ENCODE measurements around the gene PROM1. TPM values are rescaled to one million over a fixed set of nuclear protein-coding genes. Genes with fewer than 3 reads are reported as not detected.

Gene PROM1
- total RNA-seq, 2 donors from 2014 or later, result 5.2 to 8.1 TPM

GRCh38 chr4:16062601-16063000 is 21.2 kb downstream of the PROM1 start:
- H3K27me3 ChIP-seq, result no peaks in the 10 kb centered on the region
- H3K27ac ChIP-seq, result no peak overlapping the region
- H3K4me3 ChIP-seq, result no peak overlapping the region
- no peaks in the 10 kb centered on the region for H3K36me3 ChIP-seq
- H3K4me1 ChIP-seq, result peaks cover 0 to 3% of the 10 kb centered on the region in 2 donors
- no peaks in the 10 kb centered on the region for H3K9me3 ChIP-seq
- TF ChIP-seq, protein P1, sequence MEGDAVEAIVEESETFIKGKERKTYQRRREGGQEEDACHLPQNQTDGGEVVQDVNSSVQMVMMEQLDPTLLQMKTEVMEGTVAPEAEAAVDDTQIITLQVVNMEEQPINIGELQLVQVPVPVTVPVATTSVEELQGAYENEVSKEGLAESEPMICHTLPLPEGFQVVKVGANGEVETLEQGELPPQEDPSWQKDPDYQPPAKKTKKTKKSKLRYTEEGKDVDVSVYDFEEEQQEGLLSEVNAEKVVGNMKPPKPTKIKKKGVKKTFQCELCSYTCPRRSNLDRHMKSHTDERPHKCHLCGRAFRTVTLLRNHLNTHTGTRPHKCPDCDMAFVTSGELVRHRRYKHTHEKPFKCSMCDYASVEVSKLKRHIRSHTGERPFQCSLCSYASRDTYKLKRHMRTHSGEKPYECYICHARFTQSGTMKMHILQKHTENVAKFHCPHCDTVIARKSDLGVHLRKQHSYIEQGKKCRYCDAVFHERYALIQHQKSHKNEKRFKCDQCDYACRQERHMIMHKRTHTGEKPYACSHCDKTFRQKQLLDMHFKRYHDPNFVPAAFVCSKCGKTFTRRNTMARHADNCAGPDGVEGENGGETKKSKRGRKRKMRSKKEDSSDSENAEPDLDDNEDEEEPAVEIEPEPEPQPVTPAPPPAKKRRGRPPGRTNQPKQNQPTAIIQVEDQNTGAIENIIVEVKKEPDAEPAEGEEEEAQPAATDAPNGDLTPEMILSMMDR (IDR thresholded peaks at IDR 0.05), result no peak
- DNase-seq (ENCODE audit: low spot score), result no peak

GRCh38 chr4:16056681-16057385 is 27.0 kb downstream of the PROM1 start:
- Histone ChIP-seq H3K4me3 (no peak overlapping the region), H3K4me1 (peaks cover 0 to 24% of the 10 kb centered on the region in 2 donors), H3K36me3 (no peaks in the 10 kb centered on the region), H3K27me3 (no peaks in the 10 kb centered on the region), H3K27ac (peak overlapping the region in 1 of 2 donors; percentile 24), H3K9me3 (no peaks in the 10 kb centered on the region)
- no peak for DNase-seq (ENCODE audit: low spot score)
- TF ChIP-seq, protein P1 (IDR thresholded peaks at IDR 0.05), result no peak

GRCh38 chr4:16055873-16056272 is 27.9 kb downstream of the PROM1 start:
- Histone ChIP-seq H3K36me3 (no peaks in the 10 kb centered on the region), H3K27me3 (no peaks in the 10 kb centered on the region), H3K9me3 (no peaks in the 10 kb centered on the region), H3K4me3 (no peak overlapping the region), H3K27ac (no peak overlapping the region), H3K4me1 (peaks cover 0 to 24% of the 10 kb centered on the region in 2 donors)
- no peak for DNase-seq (ENCODE audit: low spot score)
- TF ChIP-seq, protein P1 (IDR thresholded peaks at IDR 0.05), result no peak

DNA sequence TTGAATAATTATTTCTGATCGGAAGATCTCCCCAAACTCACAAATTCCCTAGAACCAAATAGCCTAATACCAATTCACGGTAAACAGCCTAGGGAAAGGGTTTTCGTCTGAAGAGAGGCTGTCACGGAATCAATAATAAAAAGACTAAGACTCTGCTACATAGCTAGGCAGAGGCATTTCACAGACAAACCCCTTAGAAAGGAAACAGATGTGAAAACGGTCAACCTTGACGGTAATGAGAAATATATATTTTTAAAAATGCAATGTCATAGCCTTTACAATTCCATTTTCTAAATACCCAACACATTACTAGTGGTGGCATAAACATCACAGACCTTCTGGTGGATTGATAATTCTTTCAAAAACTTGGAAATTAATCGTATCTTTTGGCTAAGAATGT is 28.4 kb downstream of the PROM1 start:
- no peaks in the 10 kb centered on the region for H3K36me3 ChIP-seq
- H3K9me3 ChIP-seq, result no peaks in the 10 kb centered on the region
- no peak overlapping the region for H3K4me3 ChIP-seq
- DNase-seq (ENCODE audit: low spot score), result no peak
- no peak overlapping the region for H3K27ac ChIP-seq
- TF ChIP-seq, protein P1 (IDR thresholded peaks at IDR 0.05), result no peak
- H3K27me3 ChIP-seq, result no peaks in the 10 kb centered on the region
- peaks cover 0 to 24% of the 10 kb centered on the region in 2 donors for H3K4me1 ChIP-seq

DNA sequence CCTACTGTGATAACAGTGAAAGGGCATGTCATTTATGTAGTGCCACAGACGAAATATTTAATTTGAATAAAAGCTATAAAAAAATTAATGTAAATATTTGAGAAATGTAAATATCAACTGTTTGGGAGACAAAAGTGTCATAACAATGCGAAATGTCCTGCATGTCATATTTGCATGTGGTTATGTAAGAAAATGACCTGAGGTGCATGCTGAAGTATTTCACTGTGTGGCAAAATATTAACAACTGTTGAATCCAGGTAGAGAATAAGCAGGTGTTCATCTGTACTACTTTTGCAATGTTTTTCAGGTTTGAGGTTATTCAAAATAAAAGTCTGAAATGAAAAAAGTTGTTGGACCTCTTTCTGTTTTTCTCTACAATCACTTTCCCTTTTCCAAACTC is 30.9 kb downstream of the PROM1 start:
- Histone ChIP-seq H3K27ac (no peak overlapping the region), H3K9me3 (no peaks in the 10 kb centered on the region), H3K4me3 (no peak overlapping the region), H3K4me1 (peaks cover 0 to 24% of the 10 kb centered on the region in 2 donors), H3K36me3 (no peaks in the 10 kb centered on the region), H3K27me3 (no peaks in the 10 kb centered on the region)
- TF ChIP-seq, protein P1 (IDR thresholded peaks at IDR 0.05), result no peak
- DNase-seq (ENCODE audit: low spot score), result no peak

DNA sequence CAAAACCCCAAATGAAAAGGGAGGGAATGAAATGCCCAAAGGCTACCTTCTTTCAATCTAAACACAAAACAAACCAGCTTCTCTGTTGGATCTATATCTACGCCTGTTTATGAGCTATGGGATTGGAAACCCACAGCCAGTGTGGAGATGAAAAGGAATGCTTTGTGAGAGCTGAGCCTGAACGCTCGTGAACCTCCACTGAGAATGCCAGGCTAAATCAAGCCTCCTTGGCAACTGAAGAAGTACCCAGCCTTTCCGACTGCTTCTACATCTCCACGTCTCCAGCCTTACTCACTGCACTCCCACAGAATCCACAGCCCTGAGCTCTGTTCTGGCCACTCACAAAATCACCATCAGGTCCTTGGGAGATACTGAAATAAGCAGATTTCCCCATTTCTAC is 31.8 kb downstream of the PROM1 start:
- peaks cover 0 to 15% of the 10 kb centered on the region in 2 donors for H3K4me1 ChIP-seq
- DNase-seq (ENCODE audit: low spot score), result no peak
- no peaks in the 10 kb centered on the region for H3K27me3 ChIP-seq
- H3K36me3 ChIP-seq, result no peaks in the 10 kb centered on the region
- H3K4me3 ChIP-seq, result no peak overlapping the region
- no peak overlapping the region for H3K27ac ChIP-seq
- TF ChIP-seq, protein P1 (IDR thresholded peaks at IDR 0.05), result no peak
- H3K9me3 ChIP-seq, result no peaks in the 10 kb centered on the region
